HG02870 (cell line): Measurements from ENCODE around the gene SPARCL1.
"Not testable (repeated sequence)": the region's sequence is repeated elsewhere in the genome, so short reads cannot be mapped to it uniquely, and the experiment has no call there.

ENCODE experiments used
- ATAC-seq: cut with Tn5 transposase; IDR thresholded peaks from one replicate; pipeline ENCODE4 v1.9.1; 2021; ENCODE audit warnings: mild to moderate bottlenecking, moderate library complexity; ENCODE audit not compliant: unreplicated experiment

SPARCL1 gene, protein sequence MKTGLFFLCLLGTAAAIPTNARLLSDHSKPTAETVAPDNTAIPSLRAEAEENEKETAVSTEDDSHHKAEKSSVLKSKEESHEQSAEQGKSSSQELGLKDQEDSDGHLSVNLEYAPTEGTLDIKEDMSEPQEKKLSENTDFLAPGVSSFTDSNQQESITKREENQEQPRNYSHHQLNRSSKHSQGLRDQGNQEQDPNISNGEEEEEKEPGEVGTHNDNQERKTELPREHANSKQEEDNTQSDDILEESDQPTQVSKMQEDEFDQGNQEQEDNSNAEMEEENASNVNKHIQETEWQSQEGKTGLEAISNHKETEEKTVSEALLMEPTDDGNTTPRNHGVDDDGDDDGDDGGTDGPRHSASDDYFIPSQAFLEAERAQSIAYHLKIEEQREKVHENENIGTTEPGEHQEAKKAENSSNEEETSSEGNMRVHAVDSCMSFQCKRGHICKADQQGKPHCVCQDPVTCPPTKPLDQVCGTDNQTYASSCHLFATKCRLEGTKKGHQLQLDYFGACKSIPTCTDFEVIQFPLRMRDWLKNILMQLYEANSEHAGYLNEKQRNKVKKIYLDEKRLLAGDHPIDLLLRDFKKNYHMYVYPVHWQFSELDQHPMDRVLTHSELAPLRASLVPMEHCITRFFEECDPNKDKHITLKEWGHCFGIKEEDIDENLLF

GRCh38 chr4:87529187-87529586, at the start of gene SPARCL1:
TSS of gene SPARCL1 (minus strand) at chr4:87529376. CDS start at chr4:87499574, 29,802 bp downstream.
- no peak for ATAC-seq

DNA sequence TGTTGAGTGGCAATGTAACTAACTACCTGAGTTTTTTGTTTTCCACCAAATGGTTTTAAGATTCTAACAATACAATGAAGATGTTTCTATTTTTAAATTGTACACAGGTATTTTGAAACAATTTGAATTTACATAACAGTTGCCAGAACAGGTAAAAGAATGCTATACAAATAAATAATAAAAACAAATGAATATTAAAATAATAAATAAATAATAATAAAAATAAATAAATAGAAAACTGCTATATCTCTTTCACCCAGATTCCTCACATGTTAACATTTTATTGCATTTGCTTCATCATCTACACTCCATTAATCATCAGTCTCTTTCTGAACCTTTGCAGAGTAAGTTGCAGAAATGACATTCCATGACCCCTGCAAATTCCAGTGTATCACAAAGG, 46.8 kb upstream of the SPARCL1 start:
- ATAC-seq, result no peak

GRCh38 chr4:87575408-87575807, 46.2 kb upstream of the SPARCL1 start:
- no peak for ATAC-seq

GRCh38 chr4:87574996-87575395, 45.8 kb upstream of the SPARCL1 start:
- ATAC-seq, result no peak

- not testable (repeated sequence) for ATAC-seq
Measured at GRCh38 chr4:87574376-87574775, 45.2 kb upstream of the SPARCL1 start.

- ATAC-seq, result no peak
Measured at GRCh38 chr4:87570290-87570805, 41.2 kb upstream of the SPARCL1 start.

DNA sequence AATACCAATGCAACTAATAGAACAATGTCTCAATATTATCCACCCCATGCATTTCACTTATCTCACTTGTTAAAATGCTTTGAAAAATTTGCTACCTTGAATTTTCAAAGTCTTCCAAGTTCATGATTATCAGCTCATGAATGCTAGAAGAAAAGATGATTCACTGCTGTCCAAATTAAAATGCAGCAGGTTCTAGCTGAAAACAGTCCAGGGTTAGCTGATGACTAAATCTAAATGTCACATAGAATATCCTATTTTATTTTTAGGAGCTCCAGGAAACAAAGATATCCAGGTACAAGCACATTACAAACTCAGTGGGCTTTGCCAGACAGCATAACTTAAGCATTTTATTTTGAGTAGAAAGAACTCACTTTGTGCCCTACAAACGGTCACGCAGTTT, 38.0 kb upstream of the SPARCL1 start:
- no peak for ATAC-seq

DNA sequence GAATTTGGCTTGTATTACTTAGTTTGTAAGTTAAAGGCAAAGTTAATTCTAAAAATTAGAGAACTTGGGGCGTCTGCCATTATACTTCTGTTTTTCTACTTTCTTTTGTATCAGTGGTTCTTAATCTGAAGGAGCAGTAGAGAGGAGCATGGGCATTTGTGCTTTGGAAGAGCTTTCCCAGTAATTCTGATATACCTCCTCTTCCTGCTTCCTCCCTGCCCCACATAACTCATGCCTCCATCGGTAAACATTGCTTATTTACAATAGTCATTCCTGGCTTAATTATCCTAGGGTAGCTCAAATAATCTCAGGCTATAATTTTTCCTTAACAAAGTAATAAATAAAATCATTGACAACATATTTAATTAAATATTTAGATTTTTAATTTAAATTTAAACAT, 37.1 kb upstream of the SPARCL1 start:
- ATAC-seq, result no peak

- no peak for ATAC-seq
Measured at GRCh38 chr4:87565746-87566145, 36.6 kb upstream of the SPARCL1 start.

GRCh38 chr4:87560802-87561201, 31.6 kb upstream of the SPARCL1 start:
- ATAC-seq, result no peak

- ATAC-seq, result peak; percentile 87
Measured at GRCh38 chr4:87559090-87559837, 30.1 kb upstream of the SPARCL1 start.

DNA sequence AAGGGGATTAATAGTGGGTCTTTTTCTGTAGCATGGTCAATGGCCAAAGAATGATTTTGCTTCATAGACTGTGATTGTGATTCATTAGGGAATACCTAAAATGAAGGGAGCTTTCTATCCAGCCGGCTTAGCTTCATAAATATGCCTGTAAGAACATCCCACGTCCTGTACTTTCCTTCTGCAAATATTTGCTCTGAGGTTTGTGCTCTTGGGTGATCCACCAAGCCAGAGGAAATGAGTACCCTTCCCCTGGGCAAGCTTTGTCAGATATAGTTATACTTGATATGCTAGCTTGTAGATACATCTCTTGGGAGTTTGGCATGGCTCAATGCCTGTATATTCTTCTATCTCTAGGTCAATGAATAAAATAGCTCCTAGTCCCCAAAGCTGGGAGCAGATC, 28.2 kb upstream of the SPARCL1 start:
- no peak for ATAC-seq

DNA sequence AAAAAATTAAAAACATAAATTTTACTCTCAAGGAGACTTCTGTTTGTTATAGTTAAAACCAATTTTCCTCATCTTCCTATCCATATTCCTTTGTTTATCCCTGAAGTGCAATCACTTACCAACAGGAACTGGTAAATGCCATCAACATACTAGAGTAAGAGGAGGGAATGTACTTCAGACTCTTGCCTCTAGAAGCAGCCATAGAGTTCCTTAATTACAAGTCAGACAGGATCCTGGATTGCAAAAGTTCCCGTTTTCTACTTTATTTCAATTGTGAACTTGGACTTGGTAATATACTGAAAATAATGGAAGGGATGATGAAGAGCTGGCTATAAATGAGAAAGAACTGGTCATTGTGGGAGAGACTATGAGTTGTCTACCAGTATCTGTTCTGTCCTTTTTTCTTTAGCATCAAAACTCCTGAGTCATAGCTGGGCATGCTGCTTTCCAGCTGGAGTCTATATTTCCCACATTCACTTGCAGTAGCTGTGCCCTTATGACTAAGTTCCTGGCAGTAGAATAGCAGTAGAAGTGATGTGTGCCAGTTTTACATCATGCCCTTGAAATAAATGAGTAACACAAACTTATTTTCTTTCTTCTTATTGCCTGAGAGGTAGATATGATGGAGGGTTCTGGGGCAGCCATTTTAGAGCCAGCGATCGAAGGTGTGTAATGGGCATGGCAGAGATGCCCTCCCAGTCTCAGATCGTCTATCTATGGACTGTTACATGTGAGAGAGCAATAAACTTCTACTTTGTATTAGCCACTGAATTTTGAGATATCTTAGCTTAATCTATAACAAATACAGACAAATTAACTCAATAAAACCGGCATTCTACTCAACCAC, 26.8 kb upstream of the SPARCL1 start:
- ATAC-seq, result no peak

GRCh38 chr4:87553182-87553581, 24.0 kb upstream of the SPARCL1 start:
- no peak for ATAC-seq

DNA sequence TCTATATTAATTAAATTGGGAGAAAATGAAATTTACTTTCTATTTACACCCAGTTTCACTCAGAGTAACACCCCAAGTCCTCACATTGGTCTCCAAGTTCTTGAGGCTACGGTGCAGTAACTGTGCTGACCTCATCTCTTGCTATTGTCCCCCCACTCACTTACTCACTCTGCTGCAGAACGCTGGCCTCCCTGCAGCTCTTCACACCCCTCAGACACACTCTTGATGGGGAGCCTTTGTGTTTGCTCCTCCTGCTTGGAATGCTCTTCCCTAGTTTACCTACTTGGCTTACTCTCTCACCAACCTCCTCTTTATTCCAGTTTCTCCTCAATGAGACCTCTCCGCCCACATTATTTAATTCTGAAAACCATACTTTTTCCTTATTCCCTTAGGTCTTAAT, 22.2 kb upstream of the SPARCL1 start:
- no peak for ATAC-seq

DNA sequence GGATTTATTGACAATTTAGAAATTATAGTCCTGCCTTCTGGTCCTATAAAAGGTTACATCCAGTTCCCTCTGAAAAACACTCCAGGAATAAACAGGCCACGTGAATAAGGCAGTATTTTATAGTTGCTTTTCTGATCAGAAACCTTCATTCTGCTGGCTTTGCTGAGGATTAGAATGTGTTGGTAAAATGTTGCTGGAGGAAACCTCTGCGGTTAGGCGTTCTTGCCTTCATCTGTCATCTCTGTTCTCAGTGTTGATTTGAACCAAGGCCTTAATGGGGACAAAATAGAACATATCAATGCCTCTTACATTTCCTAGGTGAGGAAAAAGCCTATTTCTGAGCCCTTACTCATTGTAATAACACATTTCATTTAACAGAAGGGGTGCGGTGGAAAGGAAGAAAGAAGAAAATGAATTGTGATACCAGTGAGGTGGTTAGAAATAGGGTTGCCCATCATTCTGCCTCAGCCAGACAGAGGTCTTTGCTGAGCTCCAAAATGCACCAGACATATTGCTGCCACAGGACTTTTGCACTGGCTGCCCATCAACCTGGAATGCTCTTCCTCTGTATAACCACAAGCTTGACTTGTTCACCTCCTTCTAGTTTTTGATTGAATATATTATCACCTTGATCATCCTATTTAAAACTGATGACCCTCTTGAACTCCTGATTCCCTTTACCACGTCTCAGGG, 18.0 kb upstream of the SPARCL1 start:
- ATAC-seq, result no peak

DNA sequence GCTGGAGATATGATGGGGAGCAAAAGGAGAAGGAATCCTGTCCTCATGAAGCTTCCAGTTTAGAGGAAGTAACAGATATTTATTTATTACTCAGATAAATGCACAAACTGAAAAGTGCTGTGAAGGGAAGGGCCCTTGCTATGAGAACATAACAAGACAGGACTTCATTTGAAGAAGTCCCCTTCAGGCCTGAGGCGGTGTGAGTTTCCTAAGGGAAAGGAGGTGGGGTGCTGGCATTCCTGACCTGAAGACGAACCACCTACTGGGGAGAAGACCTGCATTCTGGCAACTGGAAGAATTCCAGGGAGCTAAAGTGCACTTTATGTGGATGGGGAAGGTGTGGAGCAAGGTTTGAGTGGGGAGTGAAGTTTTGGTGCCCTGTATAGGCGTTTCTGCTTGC, 15.9 kb upstream of the SPARCL1 start:
- no peak for ATAC-seq

DNA sequence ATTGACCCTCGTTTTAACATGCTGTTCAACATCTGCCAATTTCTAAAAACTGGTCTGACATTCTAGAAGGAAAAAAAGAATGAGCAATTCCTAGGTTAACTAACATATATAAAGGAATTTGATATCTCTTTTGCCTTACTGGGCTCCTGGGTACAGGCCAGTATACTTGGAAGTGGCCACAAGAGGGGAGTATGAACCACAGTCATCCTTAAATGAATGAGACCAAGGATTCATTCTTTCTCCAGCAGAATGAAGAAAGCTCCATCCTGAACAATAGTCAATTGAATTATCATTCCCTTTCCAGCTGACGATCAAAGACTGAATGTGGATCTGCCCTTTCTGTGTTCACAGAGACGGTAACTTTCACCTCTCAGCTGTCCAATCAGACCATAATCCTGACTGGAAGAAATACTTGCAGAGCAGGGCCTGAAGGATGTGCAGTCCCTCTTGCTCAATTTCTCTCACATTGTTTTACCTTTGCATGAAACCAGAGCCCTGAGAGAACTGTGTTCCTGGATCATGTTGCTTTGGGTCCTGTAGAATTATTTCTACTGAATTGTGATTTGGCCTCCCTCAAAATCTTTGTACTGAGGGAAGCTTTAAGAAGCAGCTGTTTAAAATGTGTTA, 14.8 kb upstream of the SPARCL1 start:
- no peak for ATAC-seq

DNA sequence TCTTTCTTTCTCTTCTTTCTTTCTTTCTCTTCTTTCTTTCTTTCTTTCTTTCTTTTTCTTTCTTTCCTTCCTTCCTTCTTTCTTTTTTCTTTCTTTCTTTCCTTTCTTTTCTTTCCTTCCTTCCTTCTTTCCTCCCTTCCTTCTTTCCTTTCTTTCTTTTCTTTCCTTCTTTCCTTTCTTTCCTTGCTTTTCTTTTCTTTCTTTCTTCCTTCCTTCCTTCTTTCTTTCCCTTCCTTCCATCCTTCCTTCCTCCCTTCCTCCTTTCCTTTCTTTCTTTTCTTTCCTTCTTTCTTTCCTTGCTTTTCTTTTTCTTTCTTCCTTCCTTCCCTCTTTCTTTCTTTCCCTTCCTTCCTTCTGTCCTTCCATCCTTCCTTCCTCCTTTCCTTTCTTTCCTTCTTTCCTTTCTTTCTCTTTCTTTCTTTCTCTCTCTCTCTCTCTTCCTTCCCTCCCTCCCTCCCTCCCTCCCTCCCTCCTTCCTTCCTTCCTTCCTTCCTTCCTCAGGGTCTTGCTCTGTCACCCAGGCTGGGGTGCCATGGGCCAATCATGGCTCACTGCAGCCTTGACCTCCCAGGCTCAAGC, 13.6 kb upstream of the SPARCL1 start:
- ATAC-seq, result no peak
